OCI-M1 (cell line): ENCODE measurements around the gene ZNF444.
A peak's percentile ranks its signal among the peaks of the same experiment; 100 is the strongest.

Source experiments
- DNase-seq: peaks from one replicate; lab custom pipeline; 2025; lab: John Stamatoyannopoulos, UW

Gene ZNF444

DNA sequence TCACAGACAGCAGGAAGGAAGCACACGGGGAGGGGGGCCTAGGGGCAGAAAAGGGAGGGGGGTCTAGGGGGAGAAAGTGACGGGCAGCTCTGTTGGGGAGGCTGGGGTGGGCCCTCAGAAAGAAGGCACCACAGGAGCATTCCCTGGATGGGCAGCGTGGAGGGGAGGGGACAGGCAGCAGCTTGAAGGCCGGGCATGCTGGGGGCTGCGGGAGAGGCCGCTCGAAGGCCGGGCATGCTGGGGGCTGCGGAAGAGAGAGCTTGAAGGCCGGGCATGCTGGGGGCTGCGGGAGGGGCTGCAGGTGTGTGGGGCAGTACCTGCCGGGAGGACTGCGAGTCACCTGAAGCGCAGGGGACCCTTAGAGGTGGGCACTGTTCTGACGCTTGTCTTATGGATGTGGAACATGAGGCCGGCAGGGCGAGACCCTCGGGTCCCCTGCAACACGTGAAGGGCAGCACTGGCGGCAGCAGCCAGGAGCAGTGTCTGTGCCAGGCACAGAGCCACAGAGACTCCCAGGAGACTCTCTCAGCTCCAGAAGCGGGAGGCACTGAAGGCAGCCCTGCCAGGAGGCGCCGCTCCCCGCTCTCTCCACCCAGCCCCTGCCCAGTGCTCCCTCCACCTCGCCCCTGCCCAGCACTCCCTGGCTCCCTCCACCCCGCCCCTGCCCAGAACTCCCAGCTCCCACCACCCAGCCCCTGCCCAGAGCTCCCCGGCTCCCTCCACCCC is 33.3 kb upstream of the ZNF444 start:
- DNase-seq: no peak

DNA sequence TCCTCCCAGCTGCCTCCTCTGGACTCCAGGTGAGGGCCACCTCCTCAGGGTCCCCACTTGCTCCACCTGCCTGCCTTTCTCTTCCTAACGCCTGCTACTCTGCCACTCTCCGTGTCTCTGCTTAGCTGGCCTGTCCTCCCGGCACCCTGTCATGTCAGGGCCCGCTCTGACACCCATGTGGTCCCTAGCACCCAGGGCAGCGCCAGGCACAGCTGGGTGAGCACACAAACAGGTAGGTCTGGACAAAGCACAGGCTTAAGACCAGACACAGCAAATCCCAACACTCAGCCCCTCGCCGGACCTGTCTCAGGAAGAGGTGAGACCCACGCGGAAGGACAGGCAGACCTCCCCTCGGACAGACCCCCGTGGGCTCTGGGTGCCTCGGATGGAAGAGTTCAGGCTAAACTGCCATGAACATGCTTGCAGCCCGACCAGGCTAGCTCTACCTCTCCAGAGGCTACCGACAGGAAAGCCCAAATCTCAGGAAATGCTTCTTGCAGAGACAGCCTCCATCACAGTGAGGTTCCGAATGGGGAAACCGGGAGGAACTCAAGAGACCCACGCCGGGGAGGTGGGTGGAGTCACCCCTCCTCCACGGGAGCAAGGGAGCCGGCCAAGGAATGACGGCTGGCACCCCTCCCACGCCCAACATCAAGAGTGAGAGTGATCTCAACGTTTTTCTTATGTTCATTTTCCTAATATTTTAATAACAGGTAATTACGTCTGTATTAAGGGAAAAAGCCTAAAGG is 32.5 kb upstream of the ZNF444 start:
- no peak for DNase-seq

DNA sequence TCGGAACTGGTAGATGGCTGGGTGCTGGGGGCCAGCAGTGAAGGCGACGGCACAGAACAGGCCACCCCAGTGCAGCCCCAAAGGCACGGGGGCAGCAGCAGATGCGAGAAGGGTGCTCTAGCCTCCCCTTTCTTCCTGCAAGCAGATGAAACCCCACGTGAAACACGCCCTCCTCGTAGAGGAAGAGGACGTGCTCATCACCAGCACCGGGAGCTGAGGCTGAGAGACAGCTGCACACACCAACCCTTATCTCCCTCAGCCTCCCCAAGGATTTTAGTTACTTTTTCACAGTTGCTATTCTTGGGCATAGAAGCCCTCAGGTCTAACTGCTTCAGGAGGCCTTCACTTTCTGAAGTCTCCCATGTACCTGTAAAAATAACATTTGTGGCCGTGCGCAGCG is 31.9 kb upstream of the ZNF444 start:
- DNase-seq: no peak

DNA sequence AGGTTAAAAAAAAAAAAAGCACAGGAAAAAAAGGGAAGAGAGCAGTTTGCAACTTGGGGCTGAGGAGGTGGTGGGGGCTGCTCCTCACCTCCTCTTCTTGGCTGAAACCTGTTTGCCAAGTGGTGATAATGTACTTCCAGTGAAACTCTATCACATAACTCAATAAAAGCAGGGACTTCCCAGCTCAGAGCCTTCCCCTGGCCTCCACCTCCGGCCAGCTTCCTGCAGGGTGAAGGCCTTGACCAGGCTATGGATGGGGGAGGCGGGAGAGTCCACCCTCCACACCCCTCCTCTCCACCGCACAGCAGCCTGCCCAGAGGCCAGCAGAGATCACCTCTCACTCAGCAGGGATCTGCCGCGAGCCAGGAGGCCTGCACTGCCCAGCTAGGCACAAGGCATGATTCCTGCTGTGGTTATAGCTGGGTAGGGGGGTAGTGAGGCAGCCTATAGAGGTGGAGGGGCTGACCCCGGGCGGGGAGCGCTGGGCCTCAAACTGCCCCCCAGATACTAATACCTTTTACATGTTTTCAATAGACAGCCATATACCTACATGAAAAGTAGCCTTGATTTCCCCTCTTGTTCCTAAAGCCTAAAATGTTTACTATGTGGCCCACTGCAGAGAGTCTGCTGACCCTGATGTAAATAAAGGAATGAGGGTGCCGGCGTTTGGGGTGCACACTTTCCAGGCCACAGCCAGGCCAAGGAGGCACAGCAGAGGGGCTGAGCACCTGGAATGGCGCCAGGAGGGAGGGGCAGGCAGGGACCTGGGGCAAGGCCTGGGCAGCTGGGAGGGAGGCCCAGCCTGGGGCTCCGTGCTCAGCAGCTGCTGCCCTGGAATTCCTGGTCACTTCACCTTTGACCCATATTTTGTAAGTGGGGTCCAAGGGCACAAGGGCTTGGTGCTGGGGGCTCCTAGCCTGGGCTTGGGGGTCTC is 30.3 kb upstream of the ZNF444 start:
- DNase-seq: no peak

DNA sequence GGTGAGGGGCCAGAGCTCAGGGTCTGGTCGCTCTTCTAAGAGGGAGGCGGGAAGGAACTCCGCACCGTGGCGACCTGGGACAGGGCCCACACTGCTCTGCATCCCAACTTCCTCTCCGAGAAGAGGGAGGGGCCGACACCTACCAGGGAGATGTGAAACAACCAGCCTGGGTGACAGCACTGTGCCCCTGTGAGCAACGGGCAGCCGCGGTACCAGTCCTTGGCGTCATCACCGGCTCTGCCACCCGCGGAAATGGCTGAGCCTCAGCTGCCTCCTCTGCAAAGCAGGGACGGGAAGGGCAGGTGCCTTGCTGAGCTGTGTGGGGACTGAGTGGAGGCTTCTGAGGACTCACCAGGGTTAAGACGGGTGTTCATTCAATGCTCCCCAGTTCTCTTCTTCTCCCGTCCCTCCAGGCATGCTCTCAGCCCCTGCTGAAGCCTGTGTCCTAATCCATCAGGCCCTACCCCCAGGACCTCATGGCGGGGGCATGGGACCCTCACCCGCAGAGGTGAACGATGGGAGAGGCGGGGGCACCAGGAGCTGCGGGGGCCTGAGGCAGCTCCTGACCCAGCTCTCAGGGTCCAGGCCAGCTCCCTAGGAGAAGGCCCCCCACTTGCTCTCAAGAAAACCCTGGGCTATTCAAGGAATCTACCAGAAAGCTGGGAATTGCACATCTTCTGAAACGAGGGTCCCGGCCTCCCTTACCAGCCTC is 29.3 kb upstream of the ZNF444 start:
- DNase-seq: no peak

DNA sequence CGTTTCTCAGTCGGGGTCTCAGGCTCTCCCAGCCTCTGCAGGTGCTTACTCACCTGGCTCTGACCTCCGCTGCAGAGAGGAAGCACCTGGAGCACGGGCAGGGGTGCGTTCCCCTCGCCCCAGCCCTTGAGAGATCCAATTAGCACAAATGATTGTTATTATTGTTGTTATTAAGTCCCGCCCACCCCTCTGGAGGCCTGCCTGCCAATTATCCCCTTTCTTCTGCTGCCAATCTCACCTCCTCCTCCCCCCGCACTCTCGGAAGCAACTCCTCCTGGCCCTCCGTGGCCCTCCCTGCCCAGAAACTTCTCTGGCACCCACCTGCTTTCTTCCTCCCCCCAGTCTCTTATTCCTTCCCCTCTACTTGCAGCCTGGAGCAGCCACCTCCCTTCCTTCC is 28.8 kb upstream of the ZNF444 start:
- DNase-seq: no peak

DNA sequence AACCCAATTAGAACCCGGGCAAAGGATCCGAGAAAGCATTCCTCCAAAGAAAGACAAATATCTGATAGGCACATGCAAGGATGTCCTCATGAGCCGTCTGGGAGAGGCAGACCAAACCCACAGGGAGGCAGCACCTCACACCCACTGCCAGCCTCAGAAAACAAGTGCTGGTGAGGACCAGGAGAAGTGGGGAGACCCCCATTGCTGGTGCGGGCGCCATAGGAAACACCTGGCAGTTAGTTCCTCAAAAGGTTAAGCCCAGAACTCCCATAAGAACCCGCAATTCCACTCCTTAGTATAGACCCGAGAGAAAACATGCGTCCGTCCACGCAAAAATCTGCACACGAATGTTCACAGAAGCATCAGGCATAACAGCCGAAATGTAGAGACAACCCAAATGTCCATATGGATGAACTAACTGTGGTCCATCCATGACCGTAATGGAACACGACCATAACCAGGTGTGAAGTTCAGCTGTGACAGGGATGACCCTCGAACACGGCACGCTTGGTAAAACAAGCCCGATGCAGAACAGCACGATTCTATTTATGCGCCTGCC is 27.9 kb upstream of the ZNF444 start:
- no peak for DNase-seq

DNA sequence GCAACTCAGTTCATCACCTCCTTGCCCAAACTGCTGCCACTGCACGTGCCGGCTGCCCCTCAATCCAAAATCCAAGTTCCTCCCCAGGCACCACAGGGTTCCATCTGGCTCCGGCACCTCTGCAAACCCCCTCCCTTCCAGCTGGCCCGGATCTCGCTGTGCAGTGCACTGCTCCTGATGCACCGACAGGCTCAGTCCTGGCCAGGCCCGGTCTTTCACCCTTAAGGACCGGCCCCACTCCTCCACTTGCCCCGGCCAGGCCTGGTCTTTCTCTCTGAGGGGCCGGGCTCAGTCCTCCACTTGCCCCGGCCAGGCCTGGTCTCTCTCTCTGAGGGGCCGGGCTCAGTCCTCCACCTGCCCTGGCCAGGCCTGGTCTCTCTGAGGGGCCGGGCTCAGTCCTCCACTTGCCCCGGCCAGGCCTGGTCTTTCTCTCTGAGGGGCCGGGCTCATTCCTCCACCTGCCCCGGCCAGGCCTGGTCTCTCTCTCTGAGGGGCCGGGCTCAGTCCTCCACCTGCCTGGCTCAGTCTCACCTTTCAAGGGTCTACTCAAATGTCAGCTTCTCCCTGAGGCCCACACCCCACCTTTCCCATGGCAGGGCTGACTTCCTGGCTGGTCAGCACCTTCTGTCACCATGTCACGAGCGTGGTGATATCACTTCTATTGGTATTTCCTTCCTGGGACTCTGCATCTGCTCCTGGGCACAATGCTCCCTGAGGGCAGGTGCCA is 26.9 kb upstream of the ZNF444 start:
- DNase-seq: no peak

DNA sequence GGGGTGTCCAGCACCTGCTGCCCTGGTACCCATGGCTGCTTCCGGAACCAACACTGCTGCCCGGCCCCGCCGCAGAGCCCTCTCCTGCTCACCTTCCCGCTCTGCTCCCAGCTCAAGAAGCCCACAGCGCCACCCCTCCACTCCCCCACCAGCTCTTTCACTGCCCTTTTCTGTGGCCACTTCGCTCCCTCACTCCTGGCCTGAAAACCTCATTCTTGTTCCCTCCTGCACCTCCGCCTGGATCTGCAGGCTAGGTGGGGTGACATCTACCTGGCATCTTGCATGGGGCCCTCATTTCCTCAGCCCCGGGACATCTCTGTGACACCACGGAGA is 26.3 kb upstream of the ZNF444 start:
- no peak for DNase-seq

DNA sequence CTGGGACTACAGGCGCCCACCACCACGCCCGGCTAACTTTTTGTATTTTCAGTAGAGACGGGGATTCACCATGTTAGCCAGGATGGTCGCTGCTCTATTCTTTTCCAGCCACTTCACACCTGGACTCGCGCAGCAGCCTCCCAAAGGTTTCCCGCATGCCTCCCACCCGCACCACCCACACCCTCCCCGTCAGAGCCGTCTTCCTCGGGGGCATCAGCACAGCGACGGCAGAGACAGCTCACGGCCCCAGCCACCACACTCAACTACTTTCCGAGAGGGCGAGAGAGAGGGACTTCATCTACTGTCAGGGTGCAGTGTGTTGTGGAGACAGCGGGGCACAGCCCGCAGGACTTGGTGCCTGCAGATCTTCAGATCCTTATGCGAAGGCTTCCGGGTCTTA is 25.6 kb upstream of the ZNF444 start:
- no peak for DNase-seq

DNA sequence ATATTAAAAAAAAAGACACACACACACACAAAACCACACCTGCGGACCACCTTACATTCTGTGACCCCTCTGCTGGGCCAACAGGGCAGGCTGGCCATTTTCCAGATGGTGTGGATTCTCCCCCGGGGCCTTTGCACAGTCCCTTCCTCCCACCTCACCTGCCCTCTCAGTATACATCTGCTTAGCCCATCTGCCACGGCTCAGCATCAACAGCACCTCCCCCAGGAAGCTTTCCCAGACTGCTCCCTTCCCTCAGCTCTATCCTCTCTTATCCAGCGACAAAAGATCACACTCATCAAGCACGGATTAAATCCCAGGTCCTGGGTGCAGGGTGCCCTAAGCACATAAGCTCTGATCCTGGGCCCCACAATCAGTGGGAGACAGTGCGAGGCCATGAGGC is 24.5 kb upstream of the ZNF444 start:
- no peak for DNase-seq

DNA sequence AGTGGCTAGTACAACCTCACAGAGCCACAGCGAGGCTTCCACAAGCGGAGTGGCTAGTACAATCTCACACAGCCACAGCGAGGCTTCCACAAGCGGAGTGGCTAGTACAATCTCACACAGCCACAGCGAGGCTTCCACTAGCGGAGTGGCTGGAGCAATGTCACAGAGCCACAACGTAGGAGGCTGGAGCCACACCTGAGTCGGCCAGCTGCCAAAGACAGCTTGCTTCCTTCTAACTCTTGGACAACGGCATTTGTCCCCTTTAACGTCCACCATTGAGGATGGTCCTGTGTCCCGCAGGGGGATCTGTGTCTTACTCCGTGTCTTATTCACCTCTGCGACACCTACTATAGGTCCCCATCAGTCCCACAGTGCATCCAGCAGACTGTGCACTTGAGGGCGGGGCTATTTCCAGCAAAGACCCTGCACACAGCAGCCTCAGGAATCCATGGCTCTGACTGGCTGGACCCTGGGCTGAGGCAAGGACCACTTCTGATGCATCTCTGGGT is 23.7 kb upstream of the ZNF444 start:
- DNase-seq: no peak

DNA sequence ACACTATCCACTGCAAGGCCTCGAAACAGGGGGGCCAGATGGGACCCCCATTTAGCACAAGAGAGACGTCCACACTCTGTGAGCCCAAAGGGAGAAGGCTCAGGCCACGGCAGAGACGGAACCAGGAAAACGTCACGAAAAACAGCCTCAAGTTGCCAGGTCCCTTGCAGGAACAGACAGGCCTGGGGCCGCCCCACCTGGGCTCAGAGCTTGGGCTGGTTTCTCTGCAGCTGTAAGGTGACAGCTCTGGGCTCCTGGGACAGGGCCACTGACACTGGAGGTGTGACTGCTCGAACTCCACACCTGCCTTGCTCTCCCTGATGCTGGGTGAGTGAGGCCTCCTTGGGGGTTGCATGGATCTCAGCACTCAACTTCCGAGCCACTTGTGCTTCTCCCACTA is 23.2 kb upstream of the ZNF444 start:
- DNase-seq: no peak

DNA sequence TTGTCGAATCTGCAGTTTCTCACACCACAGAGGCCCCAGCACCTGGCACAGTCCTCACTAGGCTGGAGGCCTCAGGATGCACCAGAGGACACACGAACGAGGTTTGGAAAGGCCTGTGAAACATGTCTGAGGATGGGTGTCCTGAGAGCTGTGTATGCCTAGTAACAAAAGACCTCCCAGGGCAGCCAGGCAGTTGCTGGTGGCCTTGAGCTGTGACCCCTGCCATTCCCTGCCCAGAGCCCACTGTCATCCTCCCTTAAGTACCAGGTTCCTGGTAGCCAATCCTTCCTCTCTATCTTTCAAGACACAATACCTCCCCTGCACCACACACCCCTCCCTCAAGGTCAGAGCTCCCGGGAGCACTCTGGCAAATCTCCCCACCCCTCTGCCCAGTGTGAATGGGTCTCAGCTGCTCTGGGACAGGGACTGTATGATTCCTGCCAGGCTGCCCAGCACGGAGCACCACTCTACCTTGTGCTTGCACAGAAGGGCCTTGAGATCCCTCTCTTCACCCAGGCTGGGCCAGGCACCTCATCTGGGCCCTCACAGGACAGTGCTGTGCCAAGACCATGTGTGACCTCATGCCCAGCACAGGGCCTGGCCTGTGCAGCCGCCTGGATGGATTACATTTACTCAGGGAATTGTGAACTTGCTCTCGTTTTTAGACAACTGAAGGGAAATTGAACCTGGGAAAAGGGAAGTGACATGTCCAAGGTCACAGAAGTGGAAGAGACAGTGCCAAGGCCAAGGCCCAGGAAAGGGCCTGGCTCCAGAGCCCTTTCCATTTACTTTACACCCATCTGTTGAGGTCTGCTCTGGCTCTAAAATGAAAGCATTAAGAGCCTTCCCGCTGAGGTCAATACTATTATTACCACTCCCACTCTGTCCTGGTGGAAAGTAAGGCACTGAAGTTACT is 22.2 kb upstream of the ZNF444 start:
- peak; percentile 44 for DNase-seq

DNA sequence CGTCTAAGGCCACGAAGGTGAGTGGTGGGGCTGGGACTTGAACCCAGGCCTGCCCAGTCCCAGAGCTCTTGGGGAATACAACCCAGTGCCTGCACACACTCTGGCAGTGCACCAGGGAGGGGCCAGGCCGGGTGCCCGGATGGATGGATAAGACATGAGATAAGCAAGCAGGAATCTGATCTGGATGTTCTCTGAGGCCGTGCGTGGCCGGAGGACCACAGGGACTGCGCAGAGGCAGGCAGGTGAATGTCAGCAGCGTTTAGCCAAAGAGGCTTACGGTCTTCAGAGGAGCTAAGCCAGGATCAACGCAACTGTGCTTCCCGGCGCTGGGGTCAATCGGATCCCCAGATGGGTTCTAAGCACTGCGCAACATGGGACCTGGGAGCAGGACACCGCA is 21.5 kb upstream of the ZNF444 start:
- peak; percentile 44 for DNase-seq

DNA sequence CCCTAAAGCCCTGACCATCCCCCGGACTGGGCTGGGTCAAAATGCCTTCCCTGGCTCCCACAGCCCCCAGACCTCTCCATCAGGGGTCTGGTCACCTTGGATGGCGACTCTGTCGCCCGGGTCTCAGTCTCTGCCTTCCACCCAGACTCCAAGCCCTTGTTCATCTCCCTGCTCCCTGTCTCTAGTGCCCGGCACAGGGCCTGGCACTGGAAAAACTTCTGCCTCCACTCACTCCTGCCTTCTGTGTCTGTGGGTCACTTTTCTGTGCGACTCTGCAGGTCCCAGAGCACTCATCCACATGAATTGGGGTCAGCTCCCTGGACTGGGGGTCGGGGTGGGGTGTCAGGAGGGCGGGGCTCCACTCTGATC is 21.1 kb upstream of the ZNF444 start:
- no peak for DNase-seq

DNA sequence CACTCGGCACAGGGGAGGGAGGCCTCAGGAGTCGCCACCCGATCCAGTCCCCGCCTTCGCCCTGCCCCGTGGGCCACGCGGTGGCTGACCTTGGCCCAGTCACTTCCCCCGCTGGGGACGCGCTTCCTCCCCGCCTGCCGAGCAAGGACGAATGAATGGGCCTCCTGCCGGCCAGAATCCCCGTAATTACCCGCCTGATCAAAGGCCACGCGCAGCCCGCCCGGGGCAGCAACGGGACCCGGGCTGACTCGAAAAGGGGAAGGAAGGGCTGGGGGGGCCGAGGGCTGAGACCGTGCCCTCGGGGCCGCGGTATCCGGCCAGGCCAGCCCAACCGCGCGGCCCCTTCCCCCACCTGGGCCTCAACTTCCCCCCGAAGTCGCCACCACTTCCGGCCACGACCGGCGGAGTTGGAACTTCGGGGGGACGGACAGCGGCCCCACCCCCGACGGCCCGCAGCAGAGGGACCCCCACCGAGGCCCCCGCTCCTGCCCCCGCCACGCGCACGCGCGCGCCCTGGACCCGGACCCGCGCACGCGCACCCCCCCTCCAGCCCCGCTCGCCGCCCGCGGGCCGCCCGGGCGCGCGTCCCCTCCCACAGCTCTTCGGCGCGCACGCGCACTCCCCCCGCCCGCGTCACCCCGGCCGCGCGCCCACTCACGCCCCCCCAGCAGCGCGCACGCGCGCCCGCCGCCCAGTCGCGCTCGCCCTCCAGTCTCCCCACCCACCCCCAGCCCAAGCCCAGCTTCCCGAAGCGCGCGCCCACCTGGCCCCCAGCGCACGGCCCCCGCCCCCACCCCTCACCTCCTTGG is 20.5 kb upstream of the ZNF444 start:
- peak; percentile 82 for DNase-seq

DNA sequence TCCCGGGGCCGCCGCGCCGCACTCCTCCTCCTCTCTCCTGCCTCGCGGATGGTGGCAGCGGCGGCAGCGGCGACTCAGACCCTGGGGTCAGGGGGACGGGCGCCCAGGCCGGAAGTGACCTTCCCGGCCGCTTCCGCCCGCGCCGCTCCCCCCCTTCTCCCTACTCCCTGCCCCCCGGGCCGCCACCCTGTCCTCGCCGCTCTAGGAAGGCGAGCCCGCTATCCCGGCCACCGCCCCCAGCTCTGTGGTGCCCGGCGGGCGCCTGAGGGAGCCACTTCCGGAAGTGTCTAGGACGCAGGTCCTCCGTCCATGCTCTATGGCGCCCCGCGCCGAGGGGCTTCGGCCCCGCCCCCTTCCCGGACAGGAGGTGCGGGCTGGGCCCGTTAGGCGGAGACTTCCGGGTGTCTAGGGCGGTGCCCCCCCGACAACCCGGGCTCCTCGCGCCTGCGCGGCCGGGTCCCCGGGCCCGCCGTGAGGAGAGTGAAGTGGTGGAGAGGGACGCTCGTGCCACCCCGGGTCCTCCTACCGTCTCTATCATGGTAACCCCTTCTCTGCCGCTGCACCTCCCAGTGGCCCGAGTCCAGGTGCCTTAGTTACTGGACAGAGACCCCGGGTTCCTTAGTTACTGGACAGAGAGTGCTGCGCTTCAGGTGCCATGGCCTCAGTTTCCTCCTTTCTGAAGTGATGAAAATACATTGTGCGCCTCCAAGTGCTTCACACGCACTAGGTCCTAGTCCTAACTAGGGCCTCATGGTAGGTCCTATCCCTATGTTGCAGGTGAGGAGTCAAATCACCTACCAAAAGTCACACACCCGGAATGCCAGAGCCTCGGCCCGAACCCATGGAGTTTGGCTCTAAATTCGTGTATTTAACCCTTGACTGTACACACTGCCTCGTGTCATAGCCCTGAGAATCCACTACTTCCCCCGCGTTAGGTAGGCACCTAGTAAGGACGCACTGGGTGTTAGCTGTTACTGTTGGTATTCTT is 19.6 kb upstream of the ZNF444 start, which contains the start of gene ZNF787:
Gene ZNF787 (minus strand): TSS at position 116 of the 988 bp plus-strand sequence. CDS start 18,078 bp downstream, outside the sequence.
- peak; percentile 99 for DNase-seq
